Measurements from ENCODE around the gene CLHC1. TPM values are rescaled to one million over a fixed set of nuclear protein-coding genes. Genes with fewer than 3 reads are reported as not detected.
"Not testable (repeated sequence)": the region's sequence is repeated elsewhere in the genome, so short reads cannot be mapped to it uniquely, and the experiment has no call there.

The CLHC1 gene
- total RNA-seq, 3 donors from 2014 or later (not counting 1 experiment from before 2014, with no cell fraction given), result 5.6 to 14.9 (median 6.3) TPM

DNA sequence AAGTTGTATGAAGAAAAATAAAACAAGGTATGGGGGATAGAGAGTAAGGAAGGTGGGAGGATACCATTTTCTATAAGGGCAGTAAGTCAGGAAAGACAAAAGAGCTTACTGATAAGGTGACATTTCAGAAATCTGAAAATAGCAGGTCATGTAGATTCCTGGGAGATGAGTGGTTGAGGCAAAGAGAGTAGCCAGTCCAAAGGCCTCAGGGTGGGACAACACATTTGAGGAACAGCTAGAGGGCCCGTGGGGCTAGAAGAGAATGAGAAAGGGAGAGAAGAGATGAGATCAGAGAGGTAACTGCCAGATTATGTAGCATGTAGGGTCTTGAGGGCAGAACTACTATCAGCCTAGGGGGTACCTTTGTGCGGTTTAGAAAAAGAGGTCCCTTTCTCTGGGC lies 2.9 kb downstream of the CLHC1 start:
- DNase-seq (no peak), ATAC-seq (no peak)
- intact Hi-C loops (cut with micrococcal nuclease), result no loop called here
- peaks cover 16% of the 10 kb centered on the region for H3K4me1 ChIP-seq (ENCODE audit: control insufficient read depth, insufficient read depth, low read length)
- TF ChIP-seq, protein P1, sequence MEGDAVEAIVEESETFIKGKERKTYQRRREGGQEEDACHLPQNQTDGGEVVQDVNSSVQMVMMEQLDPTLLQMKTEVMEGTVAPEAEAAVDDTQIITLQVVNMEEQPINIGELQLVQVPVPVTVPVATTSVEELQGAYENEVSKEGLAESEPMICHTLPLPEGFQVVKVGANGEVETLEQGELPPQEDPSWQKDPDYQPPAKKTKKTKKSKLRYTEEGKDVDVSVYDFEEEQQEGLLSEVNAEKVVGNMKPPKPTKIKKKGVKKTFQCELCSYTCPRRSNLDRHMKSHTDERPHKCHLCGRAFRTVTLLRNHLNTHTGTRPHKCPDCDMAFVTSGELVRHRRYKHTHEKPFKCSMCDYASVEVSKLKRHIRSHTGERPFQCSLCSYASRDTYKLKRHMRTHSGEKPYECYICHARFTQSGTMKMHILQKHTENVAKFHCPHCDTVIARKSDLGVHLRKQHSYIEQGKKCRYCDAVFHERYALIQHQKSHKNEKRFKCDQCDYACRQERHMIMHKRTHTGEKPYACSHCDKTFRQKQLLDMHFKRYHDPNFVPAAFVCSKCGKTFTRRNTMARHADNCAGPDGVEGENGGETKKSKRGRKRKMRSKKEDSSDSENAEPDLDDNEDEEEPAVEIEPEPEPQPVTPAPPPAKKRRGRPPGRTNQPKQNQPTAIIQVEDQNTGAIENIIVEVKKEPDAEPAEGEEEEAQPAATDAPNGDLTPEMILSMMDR (IDR thresholded peaks at IDR 0.05), result no peak
- H3K27ac Mint-ChIP-seq, result no peak overlapping the region
- H3K9me3 Mint-ChIP-seq, result no peaks in the 10 kb centered on the region
- whole genome bisulfite sequencing (ENCODE audit: insufficient coverage), result 96% methylated on average over 2 of the region's 2 CpGs
- peaks cover 5% of the 10 kb centered on the region for H3K36me3 ChIP-seq (ENCODE audit: control insufficient read depth, insufficient read depth, low read length)
- H3K4me1 Mint-ChIP-seq, result peaks cover 40 to 49% of the 10 kb centered on the region in 2 donors
- H3K27me3 ChIP-seq (ENCODE audit: control insufficient read depth, insufficient read depth, low read length), result no peaks in the 10 kb centered on the region
- H3K9me3 ChIP-seq (ENCODE audit: control insufficient read depth, insufficient read depth, low read length), result no peaks in the 10 kb centered on the region
- peaks cover 6% of the 10 kb centered on the region for H3K36me3 Mint-ChIP-seq
- no peak overlapping the region for H3K27ac ChIP-seq (ENCODE audit: low read length)
- no peak overlapping the region for H3K4me3 ChIP-seq (ENCODE audit: low read length)
- H3K27me3 Mint-ChIP-seq (ENCODE audit: low read depth in 2 of 2), result no peaks in the 10 kb centered on the region
- H3K4me3 Mint-ChIP-seq, result peak overlapping the region; percentile 13

GRCh38 chr2:55228226-55228563 lies 3.9 kb downstream of the CLHC1 start:
- H3K4me3 ChIP-seq (ENCODE audit: low read length), result no peak overlapping the region
- peaks cover 4% of the 10 kb centered on the region for H3K36me3 Mint-ChIP-seq
- intact Hi-C loops (cut with micrococcal nuclease), result no loop called here

DNA sequence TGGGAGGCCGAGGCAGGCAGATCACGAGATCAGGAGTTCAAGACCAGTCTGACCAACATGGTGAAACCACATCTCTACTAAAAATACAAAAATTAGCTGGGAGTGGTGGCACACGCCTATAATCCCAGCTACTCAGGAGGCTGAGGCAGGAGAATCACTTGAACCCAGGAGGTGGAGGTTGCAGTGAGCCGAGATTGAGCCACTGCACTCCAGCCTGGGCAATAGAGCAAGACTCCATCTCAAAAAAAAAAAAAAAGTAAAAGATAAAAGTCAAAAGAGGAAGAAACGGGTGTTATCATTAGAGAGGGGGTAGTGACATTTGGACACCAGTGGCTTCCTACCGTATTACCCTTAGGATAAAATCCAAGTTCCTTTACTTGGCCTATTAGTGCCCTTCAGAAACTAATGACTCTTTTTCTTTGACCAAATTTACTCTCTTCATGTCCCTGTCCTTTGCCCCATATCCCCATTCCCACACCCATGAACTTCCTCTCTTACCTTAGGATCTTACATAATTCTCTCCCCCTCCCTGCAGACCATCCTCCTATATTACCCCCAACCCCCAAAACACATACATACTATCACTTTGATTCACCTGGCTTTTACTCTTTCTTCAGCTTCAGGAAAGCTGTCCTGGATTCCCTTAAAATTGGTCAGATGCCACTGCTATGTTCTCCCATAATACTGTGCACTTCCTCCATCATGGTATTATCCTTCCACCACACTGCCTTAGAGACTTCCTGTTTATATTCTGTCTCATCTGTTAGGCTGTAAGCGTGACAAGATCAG lies 4.5 kb downstream of the CLHC1 start:
- intact Hi-C loops (cut with micrococcal nuclease); H3K9me3 ChIP-seq (ENCODE audit: control insufficient read depth, insufficient read depth, low read length); H3K36me3 ChIP-seq (ENCODE audit: control insufficient read depth, insufficient read depth, low read length); H3K27me3 Mint-ChIP-seq (ENCODE audit: low read depth in 2 of 2); H3K9me3 Mint-ChIP-seq; H3K4me3 Mint-ChIP-seq; H3K27me3 ChIP-seq (ENCODE audit: control insufficient read depth, insufficient read depth, low read length); H3K36me3 Mint-ChIP-seq; H3K27ac ChIP-seq (ENCODE audit: low read length); ATAC-seq; H3K4me3 ChIP-seq (ENCODE audit: low read length): not testable (repeated sequence)
- H3K4me1 ChIP-seq (ENCODE audit: control insufficient read depth, insufficient read depth, low read length), result peaks cover 12% of the 10 kb centered on the region
- Mint-ChIP-seq H3K4me1 (peaks cover 32 to 37% of the 10 kb centered on the region in 2 donors), H3K27ac (peak overlapping the region; percentile 35 to 58)
- 67% methylated on average over 4 of the region's 7 CpGs for WGBS (ENCODE audit: insufficient coverage)
- DNase-seq, result peak in 1 of 2 donors; percentile 49

More at GRCh38 chr2:55228226-55228563, 3.9 kb downstream of the CLHC1 start:
- Histone ChIP-seq H3K4me1 (ENCODE audit: control insufficient read depth, insufficient read depth, low read length) (peaks cover 8% of the 10 kb centered on the region), H3K27me3 (ENCODE audit: control insufficient read depth, insufficient read depth, low read length) (no peaks in the 10 kb centered on the region), H3K9me3 (ENCODE audit: control insufficient read depth, insufficient read depth, low read length) (no peaks in the 10 kb centered on the region), H3K36me3 (ENCODE audit: control insufficient read depth, insufficient read depth, low read length) (no peaks in the 10 kb centered on the region), H3K27ac (ENCODE audit: low read length) (no peak overlapping the region)
- Mint-ChIP-seq H3K4me1 (peaks cover 32 to 39% of the 10 kb centered on the region in 2 donors), H3K27ac (peak overlapping the region; percentile 35 to 58), H3K4me3 (no peak overlapping the region), H3K9me3 (no peaks in the 10 kb centered on the region), H3K27me3 (ENCODE audit: low read depth in 2 of 2) (no peaks in the 10 kb centered on the region)
- ATAC-seq (no peak), DNase-seq (no peak)
- TF ChIP-seq, protein P1 (IDR thresholded peaks at IDR 0.05), result no peak

DNA sequence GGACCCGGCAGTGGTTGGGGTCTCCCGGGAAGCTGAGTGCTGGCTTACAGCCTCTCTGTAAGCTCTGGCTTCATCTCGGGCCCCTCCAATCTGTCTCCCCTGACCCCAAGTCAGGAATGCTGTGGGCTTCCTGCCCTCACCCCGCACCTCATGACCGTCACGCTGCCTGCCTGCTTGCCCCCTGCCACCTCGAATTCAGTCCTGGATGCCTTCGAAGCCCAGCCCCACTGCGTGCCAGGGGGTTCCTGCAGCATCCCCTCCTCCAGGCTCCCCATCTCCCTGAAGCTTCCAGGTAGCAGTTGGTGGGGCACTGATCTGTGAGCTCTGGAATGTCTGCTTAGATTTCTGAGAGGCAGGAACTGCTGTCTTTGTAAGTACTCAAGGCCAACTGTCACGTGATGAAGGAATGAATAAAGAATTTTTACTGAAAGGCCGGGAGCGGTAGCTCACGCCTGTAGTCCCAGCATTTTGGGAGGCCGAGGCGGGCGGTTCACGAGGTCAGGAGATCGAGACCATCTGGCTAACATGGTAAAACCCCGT lies 6.5 kb downstream of the CLHC1 start:
- Histone ChIP-seq H3K27me3 (ENCODE audit: control insufficient read depth, insufficient read depth, low read length) (no peaks in the 10 kb centered on the region), H3K4me1 (ENCODE audit: control insufficient read depth, insufficient read depth, low read length) (peaks cover 9% of the 10 kb centered on the region), H3K4me3 (ENCODE audit: low read length) (no peak overlapping the region), H3K9me3 (ENCODE audit: control insufficient read depth, insufficient read depth, low read length) (no peaks in the 10 kb centered on the region), H3K36me3 (ENCODE audit: control insufficient read depth, insufficient read depth, low read length) (no peaks in the 10 kb centered on the region), H3K27ac (ENCODE audit: low read length) (no peak overlapping the region)
- no peak for DNase-seq
- ATAC-seq, result no peak
- H3K27ac Mint-ChIP-seq, result peak overlapping the region in 1 of 2 donors; percentile 51
- peaks cover 19 to 20% of the 10 kb centered on the region in 2 donors for H3K4me1 Mint-ChIP-seq
- H3K9me3 Mint-ChIP-seq, result no peaks in the 10 kb centered on the region
- H3K27me3 Mint-ChIP-seq (ENCODE audit: low read depth in 2 of 2), result no peaks in the 10 kb centered on the region
- 97% methylated on average over 18 of the region's 19 CpGs for WGBS (ENCODE audit: insufficient coverage)
- TF ChIP-seq, protein P1 (IDR thresholded peaks at IDR 0.05), result no peak
- H3K36me3 Mint-ChIP-seq, result no peaks in the 10 kb centered on the region
- peak overlapping the region; percentile 19 for H3K4me3 Mint-ChIP-seq
- intact Hi-C loops (cut with micrococcal nuclease), result no loop called here
